ENCODE data around the gene NUTM2A.
"Not testable (repeated sequence)": the region's sequence is repeated elsewhere in the genome, so short reads cannot be mapped to it uniquely, and the experiment has no call there.

NUTM2A gene

GRCh38 chr10:87248818-87249353 lies 23.6 kb downstream of the NUTM2A start:
- DNase-seq = not testable (repeated sequence)

GRCh38 chr10:87280749-87281392 lies 55.6 kb downstream of the NUTM2A start:
- not testable (repeated sequence) for DNase-seq

Data from NCI-H82 (cell line).